Caco-2 (cell line): ENCODE data around the gene CNTNAP5. TPM values are rescaled to one million over a fixed set of nuclear protein-coding genes. Genes with fewer than 3 reads are reported as not detected.

Experiments
- BruUV-seq: library from RNA; stranded (reverse); fragments of 400-500 nt; replicated peaks from 2 replicates; lab custom pipeline; 2021; lab: Mats Ljungman, UMichigan
- CTCF ChIA-PET: fragments of 300-600 bp; sonication (Branson Sonifier 250); formaldehyde crosslinking; loops from one replicate; lab custom pipeline; 2022; ENCODE audit warnings: antibody characterized with exemption; lab: Charles Lee
- POLR2A ChIA-PET: fragments of 300-600 bp; sonication (Branson Sonifier 250); formaldehyde crosslinking; loops from one replicate; lab custom pipeline; 2022; ENCODE audit warnings: antibody characterized with exemption; lab: Charles Lee
- DNase-seq, 2 experiments: peaks; one replicate each; pipeline versions ENCODE4 v3.0.0 to v3.0.0-alpha.2; 2020 to 2022
- H3K27me3 ChIP-seq: replicated peaks from 2 replicates; pipeline ENCODE4 v1.6.0; 2011; ENCODE audit warnings: low read length; ENCODE audit not compliant: control insufficient read depth, insufficient read depth
- H3K36me3 ChIP-seq: 2 replicates; pipeline ENCODE4 v1.5.1; 2011; ENCODE audit warnings: low read length; ENCODE audit not compliant: control insufficient read depth, insufficient read depth
- H3K4me1 ChIP-seq: fragments of 250-450 bp; sonication (Bioruptor Pico); 2 replicates; pipeline ENCODE4 v1.5.1; 2020; ENCODE audit warnings: mild to moderate bottlenecking
- H3K4me3 ChIP-seq: 2 replicates; pipeline ENCODE4 v1.5.1; 2011; ENCODE audit warnings: low read depth, mild to moderate bottlenecking, control low read depth, low read length
- H3K9me3 ChIP-seq: fragments of 250-450 bp; sonication (Bioruptor Pico); 2 replicates; pipeline ENCODE4 v1.5.1; 2020; ENCODE audit warnings: mild to moderate bottlenecking, moderate library complexity
- H3K27ac Mint-ChIP-seq: one replicate; pipeline ENCODE4 v1.8.0; 2022; ENCODE audit warnings: mixed read lengths; ENCODE audit not compliant: unreplicated experiment
- H3K27me3 Mint-ChIP-seq: one replicate; pipeline ENCODE4 v1.8.0; 2022; ENCODE audit warnings: mixed read lengths; ENCODE audit not compliant: insufficient read depth, unreplicated experiment
- H3K36me3 Mint-ChIP-seq: one replicate; pipeline ENCODE4 v1.8.0; 2022; ENCODE audit warnings: mild to moderate bottlenecking, mixed read lengths; ENCODE audit not compliant: insufficient read depth, unreplicated experiment
- H3K4me1 Mint-ChIP-seq: one replicate; pipeline ENCODE4 v1.8.0; 2022; ENCODE audit warnings: low read depth, mixed read lengths; ENCODE audit not compliant: unreplicated experiment
- H3K4me3 Mint-ChIP-seq: one replicate; pipeline ENCODE4 v1.8.0; 2022; ENCODE audit warnings: mild to moderate bottlenecking, moderate library complexity, mixed read lengths; ENCODE audit not compliant: unreplicated experiment
- H3K9me3 Mint-ChIP-seq: one replicate; pipeline ENCODE4 v1.8.0; 2022; ENCODE audit warnings: mixed read lengths; ENCODE audit not compliant: unreplicated experiment
- CTCF ChIP-seq, 2 experiments: fragments of 200-600 bp in 1 of 2; IDR thresholded peaks; 1 replicate in 1 of 2; 2 replicates in 1 of 2; pipeline versions ENCODE4 v1.5.1 to v1.8.0; 2011 to 2022; ENCODE audit warnings: antibody characterized with exemption in 1 of 2, control low read depth in 1 of 2, inconsistent platforms in 1 of 2, low read depth in 1 of 2, low read length in 1 of 2, mild to moderate bottlenecking in 1 of 2, moderate library complexity in 1 of 2; ENCODE audit not compliant: insufficient read depth in 1 of 2, severe bottlenecking in 1 of 2, unreplicated experiment in 1 of 2
- intact Hi-C: fragments of 100-400 bp; cut with micrococcal nuclease; formaldehyde crosslinking; loops from one replicate; pipeline ENCODE4 v1.10.0; 2022; ENCODE audit not compliant: unreplicated experiment
- total RNA-seq: library from RNA; stranded (reverse); gene quantifications from 2 replicates; pipeline ENCODE4 v1.2.3, GENCODE V29; 2022

The CNTNAP5 gene
- total RNA-seq, 1 experiment from 2014 or later: 0.14 TPM

DNA sequence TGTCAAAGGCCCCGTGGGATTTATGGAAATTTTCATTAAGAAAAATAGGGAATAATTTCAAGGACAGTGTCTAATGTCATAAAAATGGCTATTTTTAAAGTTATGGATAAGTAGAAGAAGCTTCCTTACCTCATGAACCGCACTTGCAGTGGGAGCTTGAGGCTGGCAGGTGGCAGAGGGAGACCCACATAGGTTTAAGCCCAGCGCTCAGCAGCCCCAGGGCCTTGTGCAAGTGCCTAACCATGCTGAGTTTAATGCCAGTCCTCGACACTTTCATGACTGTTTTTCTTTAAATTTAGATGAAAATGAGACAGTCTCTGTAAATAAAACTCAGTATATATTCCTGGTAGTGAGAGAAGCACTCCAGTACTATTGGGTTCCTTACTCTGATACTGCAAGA lies 285.6 kb downstream of the CNTNAP5 start:
- Mint-ChIP-seq H3K27ac (no peak overlapping the region), H3K4me1 (no peaks in the 10 kb centered on the region), H3K4me3 (no peak overlapping the region), H3K27me3 (peaks cover 9% of the 10 kb centered on the region), H3K36me3 (no peaks in the 10 kb centered on the region), H3K9me3 (no peaks in the 10 kb centered on the region)
- intact Hi-C loops: no loop called here
- H3K4me3 ChIP-seq: no peak overlapping the region
- no peaks in the 10 kb centered on the region for H3K27me3 ChIP-seq
- H3K9me3 ChIP-seq: no peaks in the 10 kb centered on the region
- no peaks in the 10 kb centered on the region for H3K4me1 ChIP-seq
- BruUV-seq: no TSS peak
- CTCF ChIA-PET: no interaction called here
- DNase-seq: no peak
- POLR2A ChIA-PET: no interaction called here
- H3K36me3 ChIP-seq: no peaks in the 10 kb centered on the region
- no peak for TF ChIP-seq CTCF (IDR thresholded peaks at IDR 0.05; ENCODE audit: insufficient read depth in 1 of 2, low read depth in 1 of 2, low read length in 1 of 2, severe bottlenecking in 1 of 2, unreplicated experiment in 1 of 2)

- no peak for TF ChIP-seq CTCF (IDR thresholded peaks at IDR 0.05; ENCODE audit: insufficient read depth in 1 of 2, low read depth in 1 of 2, low read length in 1 of 2, severe bottlenecking in 1 of 2, unreplicated experiment in 1 of 2)
- Histone ChIP-seq H3K4me3 (no peak overlapping the region), H3K4me1 (no peaks in the 10 kb centered on the region), H3K9me3 (no peaks in the 10 kb centered on the region), H3K36me3 (no peaks in the 10 kb centered on the region), H3K27me3 (no peaks in the 10 kb centered on the region)
- no peak overlapping the region for H3K4me3 Mint-ChIP-seq
- H3K27ac Mint-ChIP-seq: no peak overlapping the region
- H3K9me3 Mint-ChIP-seq: no peaks in the 10 kb centered on the region
- H3K36me3 Mint-ChIP-seq: no peaks in the 10 kb centered on the region
- no peak for DNase-seq
- no TSS peak for BruUV-seq
- ChIA-PET POLR2A (no interaction called here), CTCF (no interaction called here)
- H3K4me1 Mint-ChIP-seq: no peaks in the 10 kb centered on the region
- intact Hi-C loops: no loop called here
- H3K27me3 Mint-ChIP-seq: peaks cover 5% of the 10 kb centered on the region
Observed at GRCh38 chr2:124314084-124314483, 289.0 kb downstream of the CNTNAP5 start.

- intact Hi-C loops: no loop called here
- ChIA-PET CTCF (no interaction called here), POLR2A (no interaction called here)
- no peak for DNase-seq
- Histone ChIP-seq H3K9me3 (no peaks in the 10 kb centered on the region), H3K4me1 (no peaks in the 10 kb centered on the region), H3K4me3 (no peak overlapping the region), H3K27me3 (no peaks in the 10 kb centered on the region), H3K36me3 (no peaks in the 10 kb centered on the region)
- TF ChIP-seq CTCF (IDR thresholded peaks at IDR 0.05; ENCODE audit: insufficient read depth in 1 of 2, low read depth in 1 of 2, low read length in 1 of 2, severe bottlenecking in 1 of 2, unreplicated experiment in 1 of 2): no peak
- Mint-ChIP-seq H3K27me3 (peaks cover 10% of the 10 kb centered on the region), H3K27ac (no peak overlapping the region), H3K4me3 (no peak overlapping the region), H3K4me1 (no peaks in the 10 kb centered on the region), H3K9me3 (no peaks in the 10 kb centered on the region), H3K36me3 (no peaks in the 10 kb centered on the region)
- no TSS peak for BruUV-seq
Observed at GRCh38 chr2:124315221-124315880, 290.3 kb downstream of the CNTNAP5 start.
